Activated T-cell treated with anti-CD3 and anti-CD28 coated beads, Interleukin-2, amount 50 U/mL, for 72 hours (primary cell): ENCODE measurements around the gene CCDC88A. TPM values are rescaled to one million over a fixed set of nuclear protein-coding genes. Genes with fewer than 3 reads are reported as not detected.
"Not testable (repeated sequence)": the region's sequence is repeated elsewhere in the genome, so short reads cannot be mapped to it uniquely, and the experiment has no call there.

ENCODE experiments used
- ATAC-seq, 2 donors: fragments of 150-1000 bp; cut with Tn5 transposase; replicated peaks in 1 of 2; 2 replicates each; pipeline ENCODE4 v1.10.0; 2021; ENCODE audit warnings: moderate library complexity in 2 of 2, mild to moderate bottlenecking in 1 of 2
- DNase-seq, 2 donors: peaks; one replicate each; pipeline ENCODE4 v3.0.0; 2021 to 2022; ENCODE audit warnings: mixed read lengths in 1 of 2
- H3K27ac Mint-ChIP-seq: one replicate; pipeline ENCODE4 v1.8.0; 2022; ENCODE audit warnings: mild to moderate bottlenecking, moderate library complexity, mixed read lengths
- H3K27me3 Mint-ChIP-seq: one replicate; pipeline ENCODE4 v1.8.0; 2022; ENCODE audit warnings: low read depth, mixed read lengths
- H3K36me3 Mint-ChIP-seq, 2 donors: one replicate each; pipeline ENCODE4 v1.8.0; 2022; ENCODE audit warnings: mixed read lengths in 2 of 2, mild to moderate bottlenecking in 1 of 2; ENCODE audit not compliant: insufficient read depth in 2 of 2
- H3K4me1 Mint-ChIP-seq: one replicate; pipeline ENCODE4 v1.8.0; 2022; ENCODE audit warnings: low read depth, mixed read lengths
- H3K4me3 Mint-ChIP-seq, 2 donors: one replicate each; pipeline ENCODE4 v1.8.0; 2022; ENCODE audit warnings: mild to moderate bottlenecking in 2 of 2, mixed read lengths in 2 of 2, moderate library complexity in 2 of 2
- H3K9me3 Mint-ChIP-seq, 2 donors: one replicate each; pipeline ENCODE4 v1.8.0; 2022; ENCODE audit warnings: mixed read lengths in 2 of 2
- total RNA-seq, 2 donors: library from RNA; stranded (reverse); gene quantifications; one replicate each; pipeline ENCODE4 v1.2.3, GENCODE V29; 2022

The CCDC88A gene, protein sequence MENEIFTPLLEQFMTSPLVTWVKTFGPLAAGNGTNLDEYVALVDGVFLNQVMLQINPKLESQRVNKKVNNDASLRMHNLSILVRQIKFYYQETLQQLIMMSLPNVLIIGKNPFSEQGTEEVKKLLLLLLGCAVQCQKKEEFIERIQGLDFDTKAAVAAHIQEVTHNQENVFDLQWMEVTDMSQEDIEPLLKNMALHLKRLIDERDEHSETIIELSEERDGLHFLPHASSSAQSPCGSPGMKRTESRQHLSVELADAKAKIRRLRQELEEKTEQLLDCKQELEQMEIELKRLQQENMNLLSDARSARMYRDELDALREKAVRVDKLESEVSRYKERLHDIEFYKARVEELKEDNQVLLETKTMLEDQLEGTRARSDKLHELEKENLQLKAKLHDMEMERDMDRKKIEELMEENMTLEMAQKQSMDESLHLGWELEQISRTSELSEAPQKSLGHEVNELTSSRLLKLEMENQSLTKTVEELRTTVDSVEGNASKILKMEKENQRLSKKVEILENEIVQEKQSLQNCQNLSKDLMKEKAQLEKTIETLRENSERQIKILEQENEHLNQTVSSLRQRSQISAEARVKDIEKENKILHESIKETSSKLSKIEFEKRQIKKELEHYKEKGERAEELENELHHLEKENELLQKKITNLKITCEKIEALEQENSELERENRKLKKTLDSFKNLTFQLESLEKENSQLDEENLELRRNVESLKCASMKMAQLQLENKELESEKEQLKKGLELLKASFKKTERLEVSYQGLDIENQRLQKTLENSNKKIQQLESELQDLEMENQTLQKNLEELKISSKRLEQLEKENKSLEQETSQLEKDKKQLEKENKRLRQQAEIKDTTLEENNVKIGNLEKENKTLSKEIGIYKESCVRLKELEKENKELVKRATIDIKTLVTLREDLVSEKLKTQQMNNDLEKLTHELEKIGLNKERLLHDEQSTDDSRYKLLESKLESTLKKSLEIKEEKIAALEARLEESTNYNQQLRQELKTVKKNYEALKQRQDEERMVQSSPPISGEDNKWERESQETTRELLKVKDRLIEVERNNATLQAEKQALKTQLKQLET (N-terminal part only)
- total RNA-seq: 10 to 100 TPM in 1 of 2 donors, 1 to 10 TPM in 1; 9.6 to 13.8 TPM

- H3K9me3 Mint-ChIP-seq: no peaks in the 10 kb centered on the region
- peaks cover 34% of the 10 kb centered on the region for H3K27me3 Mint-ChIP-seq
- peak; percentile 92 for ATAC-seq
- peak; percentile 86 to 87 for DNase-seq
- peak within 1 kb of the TSS; percentile 90 to 93 for H3K4me3 Mint-ChIP-seq
- peaks cover 0 to 4% of the 10 kb centered on the region in 2 donors for H3K36me3 Mint-ChIP-seq
- H3K4me1 Mint-ChIP-seq: peaks cover 35% of the 10 kb centered on the region
- H3K27ac Mint-ChIP-seq: peak within 1 kb of the TSS; percentile 76
Observed at GRCh38 chr2:55419679-55420438, at the start of gene CCDC88A. TSS of gene CCDC88A (minus strand) at chr2:55419856. CDS start at chr2:55419079, 777 bp downstream.

GRCh38 chr2:55461679-55462078, 42.0 kb upstream of the CCDC88A start:
- Mint-ChIP-seq H3K36me3 (no peaks in the 10 kb centered on the region), H3K4me3 (no peak overlapping the region), H3K9me3 (no peaks in the 10 kb centered on the region), H3K27ac (no peak overlapping the region), H3K27me3 (peaks cover 26% of the 10 kb centered on the region), H3K4me1 (no peaks in the 10 kb centered on the region)
- DNase-seq: no peak
- no peak for ATAC-seq

- Mint-ChIP-seq H3K4me1 (no peaks in the 10 kb centered on the region), H3K27me3 (peaks cover 26% of the 10 kb centered on the region), H3K36me3 (no peaks in the 10 kb centered on the region), H3K4me3 (no peak overlapping the region), H3K27ac (no peak overlapping the region), H3K9me3 (no peaks in the 10 kb centered on the region)
- ATAC-seq (peak in 1 of 2 donors; percentile 33), DNase-seq (no peak)
Observed at GRCh38 chr2:55460562-55460961, 40.9 kb upstream of the CCDC88A start.

DNA sequence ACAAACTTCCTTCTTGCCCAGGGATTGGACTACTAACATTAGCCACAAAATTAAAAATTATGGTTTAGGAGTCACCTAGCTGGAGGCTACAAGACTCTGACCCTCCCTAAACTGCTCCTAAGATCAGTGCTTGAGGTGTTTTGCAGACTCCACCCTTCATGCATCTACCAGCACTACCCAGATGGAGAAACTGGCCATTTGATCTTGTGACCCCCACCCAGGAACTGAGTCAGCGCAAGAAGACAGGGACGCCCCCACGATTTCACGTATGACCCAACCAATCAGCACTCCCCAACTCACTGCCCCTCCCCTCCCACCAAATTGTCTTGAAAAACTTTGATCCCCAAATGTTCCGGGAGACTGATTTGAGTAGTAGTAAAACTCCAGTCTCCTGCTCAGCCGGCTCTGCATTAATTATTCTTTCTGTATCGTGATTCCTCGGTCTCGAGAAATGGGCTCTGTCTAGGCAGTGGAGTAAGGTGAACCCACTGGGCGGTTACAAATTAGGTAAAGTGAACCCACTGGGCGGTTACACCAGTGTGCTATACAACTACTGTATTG, 40.1 kb upstream of the CCDC88A start:
- Mint-ChIP-seq H3K4me3 (no peak overlapping the region), H3K9me3 (no peaks in the 10 kb centered on the region), H3K27ac (no peak overlapping the region), H3K36me3 (no peaks in the 10 kb centered on the region), H3K4me1 (no peaks in the 10 kb centered on the region), H3K27me3 (peaks cover 23% of the 10 kb centered on the region)
- ATAC-seq (no peak), DNase-seq (no peak)

GRCh38 chr2:55459279-55459678, 39.6 kb upstream of the CCDC88A start:
- no peak for DNase-seq
- Mint-ChIP-seq H3K4me3 (no peak overlapping the region), H3K27ac (no peak overlapping the region), H3K9me3 (no peaks in the 10 kb centered on the region), H3K27me3 (peaks cover 20% of the 10 kb centered on the region), H3K4me1 (no peaks in the 10 kb centered on the region), H3K36me3 (no peaks in the 10 kb centered on the region)
- no peak for ATAC-seq

DNA sequence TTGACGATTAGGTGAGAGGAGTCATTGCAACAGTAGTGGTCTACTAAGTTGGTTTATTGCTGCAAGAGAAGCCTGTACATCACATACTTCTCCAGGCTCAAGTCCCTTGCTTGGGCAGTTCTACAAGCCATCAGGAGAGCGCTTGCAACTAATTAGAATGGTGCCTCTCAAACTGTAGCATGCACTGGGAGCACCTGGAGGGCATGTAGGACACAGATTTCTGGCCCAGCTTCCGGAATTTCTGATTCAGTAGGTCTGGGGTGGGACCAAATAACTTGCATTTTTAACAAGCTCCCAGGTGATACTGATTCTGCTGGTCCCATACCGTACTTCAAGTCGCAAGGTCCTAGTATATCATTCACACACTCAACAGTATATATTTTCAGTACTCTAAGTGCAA, 34.5 kb upstream of the CCDC88A start:
- no peaks in the 10 kb centered on the region for H3K36me3 Mint-ChIP-seq
- DNase-seq (no peak), ATAC-seq (no peak)
- H3K27ac Mint-ChIP-seq: no peak overlapping the region
- no peak overlapping the region for H3K4me3 Mint-ChIP-seq
- no peaks in the 10 kb centered on the region for H3K27me3 Mint-ChIP-seq
- no peaks in the 10 kb centered on the region for H3K4me1 Mint-ChIP-seq
- H3K9me3 Mint-ChIP-seq: no peaks in the 10 kb centered on the region

DNA sequence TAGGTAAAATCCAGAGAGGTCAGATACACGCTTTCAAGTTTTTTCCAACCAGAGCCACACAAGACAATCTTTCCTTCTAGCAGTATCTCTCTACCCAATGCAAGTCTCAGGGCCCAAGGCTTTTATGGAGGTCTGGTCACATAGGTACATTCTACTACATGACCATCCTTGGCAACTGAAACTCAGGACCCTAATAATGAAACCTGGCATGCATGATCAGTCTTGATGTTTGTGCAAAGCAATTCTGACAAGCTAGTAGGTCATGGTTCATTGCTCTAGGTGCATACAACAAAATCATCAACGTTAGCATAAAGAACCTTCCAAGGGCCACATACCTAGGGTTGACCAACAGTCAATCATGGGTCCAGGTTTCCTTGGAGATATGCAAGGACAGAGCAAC, 33.2 kb upstream of the CCDC88A start:
- Mint-ChIP-seq H3K4me3 (no peak overlapping the region), H3K36me3 (no peaks in the 10 kb centered on the region), H3K4me1 (no peaks in the 10 kb centered on the region), H3K9me3 (no peaks in the 10 kb centered on the region), H3K27ac (no peak overlapping the region), H3K27me3 (no peaks in the 10 kb centered on the region)
- no peak for DNase-seq
- no peak for ATAC-seq

DNA sequence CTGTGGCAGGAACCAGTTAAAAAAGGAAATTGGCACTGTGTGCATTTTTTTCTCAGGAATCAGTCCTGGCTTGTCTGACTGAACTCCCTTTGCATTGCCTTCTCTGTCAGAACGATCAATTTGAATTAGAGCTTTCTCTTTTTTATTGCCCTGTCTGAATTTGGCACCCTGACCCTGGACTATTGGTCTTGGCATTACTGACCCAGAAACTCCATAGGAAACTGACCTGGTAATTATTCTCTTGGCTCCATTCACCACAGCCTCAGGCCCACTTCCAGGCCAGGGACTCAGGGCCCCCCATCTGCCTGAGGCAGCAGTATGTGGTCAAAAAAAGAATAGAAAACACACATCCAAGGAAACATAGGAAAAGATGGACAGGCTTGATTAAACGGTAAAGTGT, 32.0 kb upstream of the CCDC88A start:
- Mint-ChIP-seq H3K4me3 (no peak overlapping the region), H3K9me3 (no peaks in the 10 kb centered on the region), H3K4me1 (no peaks in the 10 kb centered on the region), H3K27ac (no peak overlapping the region), H3K36me3 (no peaks in the 10 kb centered on the region), H3K27me3 (no peaks in the 10 kb centered on the region)
- DNase-seq (no peak), ATAC-seq (no peak)

DNA sequence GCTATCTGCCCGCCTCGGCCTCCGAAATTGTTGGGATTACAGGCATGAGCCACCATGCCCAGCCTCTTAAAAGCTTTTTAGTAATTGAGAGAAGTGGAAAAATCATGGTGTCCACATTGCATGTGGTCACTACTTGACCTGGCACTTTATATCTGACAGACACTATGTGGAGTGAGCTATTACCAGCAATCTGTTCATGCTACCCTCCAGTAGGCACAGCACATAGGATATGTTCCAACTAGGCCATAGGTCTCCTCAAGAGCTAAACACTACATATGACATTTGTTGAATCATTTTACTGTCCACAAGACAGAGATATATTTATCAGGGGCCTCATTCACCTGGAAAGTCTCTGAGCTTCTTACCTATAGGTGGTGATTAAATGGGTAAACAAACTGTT, 30.4 kb upstream of the CCDC88A start:
- H3K4me3 Mint-ChIP-seq, H3K4me1 Mint-ChIP-seq, H3K9me3 Mint-ChIP-seq, H3K36me3 Mint-ChIP-seq, DNase-seq, H3K27me3 Mint-ChIP-seq, ATAC-seq, H3K27ac Mint-ChIP-seq: not testable (repeated sequence)

DNA sequence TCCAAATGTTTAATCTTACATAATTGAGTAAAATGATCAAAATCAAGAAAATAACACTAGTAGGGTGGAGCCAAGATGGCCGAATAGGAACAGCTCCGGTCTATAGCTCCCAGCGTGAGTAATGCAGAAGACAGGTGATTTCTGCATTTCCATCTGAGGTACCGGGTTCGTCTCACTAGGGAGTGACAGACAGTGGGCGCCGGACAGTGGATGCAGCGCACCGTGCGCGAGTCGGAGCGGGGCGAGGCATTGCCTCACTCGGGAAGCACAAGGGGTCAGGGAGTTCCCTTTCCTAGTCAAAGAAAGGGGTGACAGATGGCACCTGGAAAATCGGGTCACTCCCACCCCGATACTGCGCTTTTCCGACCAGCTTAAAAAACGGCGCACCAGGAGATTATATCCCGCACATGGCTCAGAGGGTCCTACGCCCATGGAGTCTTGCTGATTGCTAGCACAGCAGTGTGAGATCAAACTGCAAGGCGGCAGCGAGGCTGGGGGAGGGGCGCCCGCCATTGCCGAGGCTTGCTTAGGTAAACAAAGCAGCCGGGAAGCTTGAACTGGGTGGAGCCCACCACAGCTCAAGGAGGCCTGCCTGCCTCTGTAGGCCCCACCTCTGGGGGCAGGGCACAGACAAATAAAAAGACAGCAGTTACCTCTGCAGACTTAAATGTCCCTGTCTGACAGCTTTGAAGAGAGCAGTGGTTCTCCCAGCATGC, 22.5 kb upstream of the CCDC88A start:
- H3K9me3 Mint-ChIP-seq, ATAC-seq, DNase-seq, H3K4me1 Mint-ChIP-seq, H3K4me3 Mint-ChIP-seq, H3K27ac Mint-ChIP-seq, H3K36me3 Mint-ChIP-seq: not testable (repeated sequence)
- H3K27me3 Mint-ChIP-seq: peaks cover 15% of the 10 kb centered on the region

- H3K4me1 Mint-ChIP-seq: no peaks in the 10 kb centered on the region
- no peaks in the 10 kb centered on the region for H3K36me3 Mint-ChIP-seq
- no peak overlapping the region for H3K4me3 Mint-ChIP-seq
- no peak for ATAC-seq
- no peak overlapping the region for H3K27ac Mint-ChIP-seq
- no peak for DNase-seq
- no peaks in the 10 kb centered on the region for H3K9me3 Mint-ChIP-seq
- H3K27me3 Mint-ChIP-seq: peaks cover 15% of the 10 kb centered on the region
Observed at GRCh38 chr2:55441280-55441892, 21.7 kb upstream of the CCDC88A start.

- Mint-ChIP-seq H3K4me3 (no peak overlapping the region), H3K36me3 (no peaks in the 10 kb centered on the region), H3K9me3 (no peaks in the 10 kb centered on the region), H3K27ac (no peak overlapping the region), H3K4me1 (no peaks in the 10 kb centered on the region), H3K27me3 (peaks cover 15% of the 10 kb centered on the region)
- ATAC-seq (no peak), DNase-seq (no peak)
Observed at GRCh38 chr2:55439101-55439397, 19.4 kb upstream of the CCDC88A start.
